ENCODE results near the gene RPL12.
"Not testable (repeated sequence)": the region's sequence is repeated elsewhere in the genome, so short reads cannot be mapped to it uniquely, and the experiment has no call there.

Gene RPL12

GRCh38 chr9:127467621-127468020 lies 16.4 kb upstream of the RPL12 start:
- DNase-seq (ENCODE audit: low read depth): no peak

GRCh38 chr9:127466407-127466917 lies 15.3 kb upstream of the RPL12 start:
- not testable (repeated sequence) for DNase-seq (ENCODE audit: low read depth)

GRCh38 chr9:127463911-127464310 lies 12.7 kb upstream of the RPL12 start:
- DNase-seq (ENCODE audit: low read depth): no peak

- DNase-seq (ENCODE audit: low read depth): no peak
Observed at GRCh38 chr9:127463382-127463781, 12.2 kb upstream of the RPL12 start.

- no peak for DNase-seq (ENCODE audit: low read depth)
Observed at GRCh38 chr9:127458921-127459320, 7.7 kb upstream of the RPL12 start.

GRCh38 chr9:127457191-127457878 lies 6.1 kb upstream of the RPL12 start:
- no peak for DNase-seq (ENCODE audit: low read depth)

- DNase-seq (ENCODE audit: low read depth): no peak
Observed at GRCh38 chr9:127455324-127455992, 4.3 kb upstream of the RPL12 start.

- DNase-seq (ENCODE audit: low read depth): no peak
Observed at GRCh38 chr9:127452691-127453090, 1.5 kb upstream of the RPL12 start.

GRCh38 chr9:127451858-127452656 lies 851 bp upstream of the RPL12 start:
- DNase-seq (ENCODE audit: low read depth): peak; percentile 25

GRCh38 chr9:127451608-127451857 lies 327 bp upstream of the RPL12 start:
- no peak for DNase-seq (ENCODE audit: low read depth)

- DNase-seq (ENCODE audit: low read depth): no peak
Observed at GRCh38 chr9:127450243-127450760, 904 bp downstream of the RPL12 start.

- no peak for DNase-seq (ENCODE audit: low read depth)
Observed at GRCh38 chr9:127449332-127449966, 1.8 kb downstream of the RPL12 start.

GRCh38 chr9:127448112-127448805 lies 2.9 kb downstream of the RPL12 start:
- DNase-seq (ENCODE audit: low read depth): no peak

- no peak for DNase-seq (ENCODE audit: low read depth)
Observed at GRCh38 chr9:127447416-127448111, 3.6 kb downstream of the RPL12 start.

GRCh38 chr9:127446713-127447415 lies 4.3 kb downstream of the RPL12 start:
- DNase-seq (ENCODE audit: low read depth): no peak

GRCh38 chr9:127445851-127446712 lies 5.1 kb downstream of the RPL12 start:
- no peak for DNase-seq (ENCODE audit: low read depth)

GRCh38 chr9:127444921-127445850 lies 6.0 kb downstream of the RPL12 start:
- DNase-seq (ENCODE audit: low read depth): no peak

- no peak for DNase-seq (ENCODE audit: low read depth)
Observed at GRCh38 chr9:127444283-127444920, 6.8 kb downstream of the RPL12 start.

Data from stimulated activated CD8-positive, alpha-beta memory T cell treated with anti-CD3 and anti-CD28 coated beads, Interleukin-7, amount 100 ng/mL, for 24 hours (primary cell).